Mononuclear cell (primary cell): Measurements from ENCODE around the gene NCKAP5. TPM values are rescaled to one million over a fixed set of nuclear protein-coding genes. Genes with fewer than 3 reads are reported as not detected.

Experiments
- H3K27me3 ChIP-seq: 2 replicates; pipeline ENCODE4 v1.6.0; 2011; ENCODE audit warnings: low read length, control low read depth; ENCODE audit not compliant: insufficient read depth
- H3K4me1 ChIP-seq: 2 replicates; pipeline ENCODE4 v1.5.1; 2011; ENCODE audit warnings: mild to moderate bottlenecking, low read length, control low read depth; ENCODE audit not compliant: insufficient read depth
- H3K4me3 ChIP-seq: 2 replicates; pipeline ENCODE4 v1.5.1; 2011; ENCODE audit warnings: mild to moderate bottlenecking, low read length, moderate library complexity
- H3K9me3 ChIP-seq: 2 replicates; pipeline ENCODE4 v1.5.1; 2011; ENCODE audit warnings: low read depth, mild to moderate bottlenecking, control low read depth, low read length
- total RNA-seq: library from RNA; depleted of rRNA; stranded (reverse); fragments of >200 nt; gene quantifications from one replicate; pipeline ENCODE4 v1.2.3, GENCODE V29; 2012

The NCKAP5 gene
- total RNA-seq, 1 donor, result under 0.01 TPM

DNA sequence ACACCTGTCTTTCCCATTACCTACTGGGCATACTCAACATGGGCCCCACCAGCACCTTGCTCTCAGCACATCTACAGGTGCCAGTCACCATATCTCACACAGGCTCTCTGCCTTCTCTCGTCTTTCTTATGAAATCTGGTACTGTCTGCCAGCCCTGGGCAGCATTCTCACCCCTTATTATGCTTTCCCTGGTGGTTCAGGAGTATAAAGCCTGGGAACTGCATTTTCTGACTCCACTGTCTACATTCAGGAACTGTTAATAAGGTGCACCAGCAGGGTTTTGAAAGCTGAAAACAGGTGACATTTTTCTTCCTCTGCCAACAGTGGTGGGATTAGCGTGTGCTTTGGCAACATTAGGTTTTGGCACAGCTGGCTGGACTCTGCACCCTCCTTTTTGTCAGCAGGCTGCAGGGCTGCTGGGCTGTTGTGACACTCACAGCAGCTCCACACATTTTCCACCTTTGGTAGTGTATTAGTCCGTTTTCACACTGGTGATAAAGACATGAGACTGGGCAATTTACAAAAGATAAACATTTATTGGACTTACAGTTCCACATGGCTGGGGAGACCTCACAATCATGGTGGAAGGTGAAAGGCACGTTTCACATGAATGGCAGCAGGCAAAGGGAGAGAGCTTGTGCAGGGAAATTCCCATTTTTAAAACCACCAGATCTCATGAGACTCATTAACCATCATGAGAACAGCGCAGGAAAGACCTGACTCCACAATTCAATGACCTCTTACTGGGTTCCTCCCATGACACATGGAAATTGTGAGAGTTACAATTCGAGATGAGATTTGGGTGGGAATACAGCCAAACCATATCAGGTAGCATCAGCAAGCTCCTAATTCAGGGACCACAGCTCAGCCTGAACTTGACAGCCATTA, 555.2 kb downstream of the NCKAP5 start:
- Histone ChIP-seq H3K9me3 (no peaks in the 10 kb centered on the region), H3K27me3 (no peaks in the 10 kb centered on the region), H3K4me1 (no peaks in the 10 kb centered on the region)

DNA sequence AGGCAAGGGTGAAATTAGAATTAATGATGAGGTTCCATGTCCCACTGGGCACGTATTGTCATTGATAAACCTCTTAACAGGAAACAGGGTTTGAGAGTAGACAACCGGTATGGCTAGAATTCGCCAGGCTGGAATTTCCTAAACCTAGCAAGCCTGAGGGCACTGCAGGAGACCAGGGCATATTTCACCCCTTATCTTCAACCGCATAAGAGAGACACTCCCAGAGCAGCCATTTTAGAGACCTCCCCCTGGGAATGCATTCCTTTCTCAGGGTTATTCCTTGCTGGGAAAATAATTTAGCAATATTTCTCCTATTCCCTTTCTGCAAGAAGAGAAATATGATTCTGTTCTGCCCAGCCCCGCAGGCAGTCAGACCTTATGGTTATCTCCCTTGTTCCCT, 563.6 kb downstream of the NCKAP5 start:
- no peak overlapping the region for H3K4me3 ChIP-seq
- H3K4me1 ChIP-seq, result no peaks in the 10 kb centered on the region
- H3K27me3 ChIP-seq, result no peaks in the 10 kb centered on the region
- peaks cover 15% of the 10 kb centered on the region for H3K9me3 ChIP-seq

More for the DNA sequence above, 555.2 kb downstream of the NCKAP5 start:
- no peak overlapping the region for H3K4me3 ChIP-seq

DNA sequence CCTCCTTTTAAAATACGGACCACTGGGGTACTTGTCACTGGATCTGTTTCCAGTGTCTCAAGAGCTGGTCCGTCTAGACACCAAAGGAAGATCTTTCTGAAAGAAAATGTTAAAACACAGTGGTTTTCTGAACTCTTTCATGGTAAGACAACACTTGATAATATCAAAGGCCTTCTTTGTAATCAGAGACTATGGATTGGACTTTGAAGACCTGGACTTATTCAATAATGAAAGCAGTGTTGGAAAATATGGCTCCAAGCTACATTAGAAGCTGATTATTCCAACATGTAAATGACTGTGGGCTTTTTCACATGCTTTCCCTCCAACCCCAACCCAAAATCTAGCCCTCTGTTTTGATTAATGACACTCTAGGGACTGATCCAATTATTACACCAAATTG, 568.8 kb downstream of the NCKAP5 start:
- no peaks in the 10 kb centered on the region for H3K27me3 ChIP-seq
- no peaks in the 10 kb centered on the region for H3K4me1 ChIP-seq
- no peak overlapping the region for H3K4me3 ChIP-seq
- H3K9me3 ChIP-seq, result peaks cover 15% of the 10 kb centered on the region

DNA sequence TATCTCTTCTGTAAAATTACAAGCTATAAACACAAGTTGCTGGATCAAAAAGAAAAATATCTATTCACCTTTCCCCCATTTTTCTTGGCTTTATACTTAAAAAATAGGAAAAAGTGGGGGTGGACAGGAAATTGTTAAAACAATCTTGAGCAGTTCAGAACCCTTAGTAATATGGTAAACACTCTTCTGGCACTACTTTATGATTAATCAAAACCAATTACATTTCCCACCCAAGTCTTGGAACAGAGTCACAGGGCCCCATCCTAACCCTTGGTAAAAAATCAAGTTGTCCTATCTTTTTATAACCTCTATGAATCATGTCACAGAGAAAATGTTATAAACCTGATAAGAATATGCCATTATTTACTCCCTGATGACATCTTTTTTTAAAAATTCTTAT, 570.0 kb downstream of the NCKAP5 start:
- Histone ChIP-seq H3K9me3 (peaks cover 7% of the 10 kb centered on the region), H3K4me3 (no peak overlapping the region), H3K27me3 (no peaks in the 10 kb centered on the region), H3K4me1 (no peaks in the 10 kb centered on the region)

DNA sequence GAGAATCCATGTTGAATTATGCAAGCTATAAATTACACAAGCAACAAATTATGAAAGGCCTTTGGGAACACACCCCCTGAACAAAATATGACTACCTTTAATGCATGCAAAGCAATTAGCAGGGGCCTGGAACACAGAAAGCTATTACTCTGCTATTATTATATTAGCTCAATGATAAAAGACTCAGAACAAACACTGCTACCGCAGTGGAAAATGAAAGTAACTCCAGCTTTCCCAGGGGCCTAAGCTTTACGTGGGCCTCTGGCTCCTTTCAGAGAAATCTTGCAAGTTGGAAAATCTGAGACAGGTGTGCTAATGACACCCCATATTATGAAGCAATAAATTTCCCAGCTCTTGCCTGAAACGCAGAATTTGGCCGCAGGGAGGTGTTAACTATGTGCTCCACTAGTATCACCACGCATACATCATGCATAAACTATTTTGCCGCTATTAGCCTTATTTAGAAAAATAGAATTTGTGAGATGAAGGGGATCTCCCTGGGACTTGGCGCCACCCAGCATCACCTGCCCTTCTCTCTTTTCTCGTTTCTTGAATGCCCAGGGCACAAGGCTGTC, 576.7 kb downstream of the NCKAP5 start:
- Histone ChIP-seq H3K27me3 (no peaks in the 10 kb centered on the region), H3K9me3 (no peaks in the 10 kb centered on the region), H3K4me3 (no peak overlapping the region), H3K4me1 (no peaks in the 10 kb centered on the region)

DNA sequence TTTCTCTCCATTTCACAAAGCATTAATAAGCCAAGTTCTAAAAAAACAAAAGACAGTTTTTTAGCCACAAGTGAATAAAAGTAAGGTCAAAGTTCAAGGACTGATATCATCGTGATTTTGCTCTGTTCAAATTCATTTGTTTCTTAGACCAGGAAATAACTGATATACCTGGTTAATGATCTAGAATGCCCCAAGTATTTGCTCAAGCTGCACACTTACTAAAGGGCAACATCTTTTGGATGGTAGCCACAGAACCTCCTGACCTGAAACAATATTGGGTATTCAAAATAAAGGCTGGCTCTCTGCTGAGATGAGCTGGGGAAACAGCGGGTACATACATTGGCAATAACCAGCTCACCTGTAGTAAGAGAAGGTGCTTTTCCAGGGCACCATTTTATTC, 583.5 kb downstream of the NCKAP5 start:
- H3K27me3 ChIP-seq, result no peaks in the 10 kb centered on the region
- H3K9me3 ChIP-seq, result no peaks in the 10 kb centered on the region
- H3K4me1 ChIP-seq, result no peaks in the 10 kb centered on the region
- no peak overlapping the region for H3K4me3 ChIP-seq

DNA sequence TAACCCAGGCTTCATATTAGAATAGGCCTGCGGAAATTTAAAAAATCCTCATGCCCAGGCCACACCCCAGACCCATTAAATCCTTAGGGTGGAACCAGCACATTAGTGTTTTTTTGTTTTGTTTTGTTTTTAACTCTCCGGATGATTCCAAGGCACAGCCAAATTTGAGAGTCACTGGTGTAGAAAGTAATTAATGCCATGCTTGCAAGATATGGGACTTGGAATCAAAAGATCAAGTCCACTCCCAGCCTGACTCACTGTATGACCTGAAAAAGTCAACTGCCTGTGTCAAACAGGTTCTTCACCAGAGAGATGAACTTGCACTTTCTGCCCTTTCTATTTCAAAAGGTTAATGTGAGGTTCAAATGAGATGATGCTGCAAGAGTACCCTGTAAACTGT, 588.0 kb downstream of the NCKAP5 start:
- Histone ChIP-seq H3K27me3 (no peaks in the 10 kb centered on the region), H3K9me3 (no peaks in the 10 kb centered on the region), H3K4me3 (no peak overlapping the region), H3K4me1 (no peaks in the 10 kb centered on the region)

DNA sequence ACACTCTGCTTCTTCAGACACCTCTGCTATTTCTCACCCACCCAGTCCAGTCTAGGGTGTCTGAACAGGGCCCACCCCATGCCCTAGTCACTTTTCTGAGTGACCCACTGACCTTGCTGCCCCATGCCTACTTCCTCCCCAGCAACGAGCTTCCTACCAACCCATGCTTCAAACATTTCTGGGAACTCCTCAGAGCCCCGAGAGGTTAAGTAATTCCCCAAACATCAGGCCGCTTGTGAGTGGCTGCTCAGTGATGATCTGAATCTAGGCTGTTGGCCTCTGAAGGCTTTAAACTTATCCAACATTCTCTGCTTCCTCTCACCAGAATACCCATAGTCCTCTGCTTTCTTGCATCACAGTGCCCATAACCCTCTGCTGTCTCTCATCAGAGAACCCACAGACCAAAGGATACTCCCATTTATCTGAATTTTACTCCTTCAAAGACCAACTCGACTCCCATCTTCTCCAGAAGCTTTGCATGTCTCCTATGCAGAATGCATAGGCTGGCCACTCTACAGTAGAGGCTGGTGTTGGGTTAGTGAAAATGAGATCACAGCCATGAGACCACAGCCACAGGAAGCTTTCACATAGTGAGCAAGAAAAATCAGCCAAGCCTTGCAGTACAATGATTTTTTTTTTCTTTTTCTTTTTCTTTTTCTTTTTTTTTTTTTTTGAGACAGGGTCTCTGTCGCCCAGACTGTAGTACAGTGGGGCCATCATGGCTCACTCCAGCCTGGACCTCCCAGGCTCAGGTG, 588.7 kb downstream of the NCKAP5 start:
- Histone ChIP-seq H3K9me3 (no peaks in the 10 kb centered on the region), H3K4me1 (no peaks in the 10 kb centered on the region), H3K4me3 (no peak overlapping the region), H3K27me3 (no peaks in the 10 kb centered on the region)

DNA sequence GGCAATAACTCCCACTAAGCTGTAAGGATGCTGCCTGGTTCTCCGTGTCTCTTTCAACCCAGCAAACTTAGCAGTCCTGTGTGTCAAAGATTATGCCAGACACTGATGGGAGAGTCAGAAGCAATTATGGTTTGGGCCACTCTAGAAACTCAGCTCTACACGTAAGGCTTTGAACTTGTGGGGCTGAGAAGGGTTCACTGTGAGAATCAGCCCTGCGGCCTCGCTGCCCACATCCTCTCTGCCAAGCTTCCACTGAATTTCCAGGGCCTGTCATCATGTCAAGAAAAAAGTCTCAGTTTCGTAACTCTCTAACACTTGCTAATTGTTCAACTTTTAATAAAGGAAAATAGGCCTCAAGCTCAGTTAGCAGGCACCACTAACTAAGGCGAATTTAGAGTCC, 589.4 kb downstream of the NCKAP5 start:
- Histone ChIP-seq H3K4me3 (no peak overlapping the region), H3K9me3 (no peaks in the 10 kb centered on the region)

DNA sequence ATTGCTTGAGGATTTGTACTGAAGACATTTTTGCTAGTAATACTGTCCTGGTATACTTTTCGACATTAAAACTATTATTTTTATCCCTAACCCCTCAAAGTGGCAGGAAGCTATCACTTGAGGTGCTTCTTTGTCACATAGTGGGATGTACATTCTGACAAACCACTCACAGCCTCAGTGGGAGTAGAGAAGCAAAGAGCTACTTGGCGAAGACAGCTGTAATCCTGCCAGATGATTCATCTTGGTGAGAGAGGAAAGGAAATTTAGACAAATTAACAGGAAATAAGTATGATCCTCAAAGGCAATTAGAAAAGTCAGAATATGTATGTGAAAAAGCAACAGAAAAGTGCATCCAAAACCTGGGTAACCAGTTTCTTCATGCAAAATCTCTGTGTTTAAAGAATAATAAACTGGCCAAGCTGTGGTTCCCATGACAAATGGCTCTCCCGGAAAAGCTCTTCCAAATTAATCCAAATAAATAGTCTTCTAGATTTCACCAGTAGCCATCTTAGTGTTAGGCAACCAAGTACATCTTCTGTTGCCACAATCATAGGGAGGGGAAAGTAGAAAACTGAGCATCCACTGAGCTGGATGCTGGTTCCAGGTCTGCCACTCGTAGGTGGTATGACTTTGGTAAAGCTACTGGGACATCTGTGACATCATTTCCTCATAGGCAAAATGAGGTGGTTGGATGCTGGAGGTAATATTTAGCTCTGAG, 590.3 kb downstream of the NCKAP5 start:
- Histone ChIP-seq H3K9me3 (no peaks in the 10 kb centered on the region), H3K4me3 (no peak overlapping the region), H3K27me3 (no peaks in the 10 kb centered on the region), H3K4me1 (no peaks in the 10 kb centered on the region)

More for the DNA sequence above, 589.4 kb downstream of the NCKAP5 start:
- Histone ChIP-seq H3K4me1 (no peaks in the 10 kb centered on the region), H3K27me3 (no peaks in the 10 kb centered on the region)

DNA sequence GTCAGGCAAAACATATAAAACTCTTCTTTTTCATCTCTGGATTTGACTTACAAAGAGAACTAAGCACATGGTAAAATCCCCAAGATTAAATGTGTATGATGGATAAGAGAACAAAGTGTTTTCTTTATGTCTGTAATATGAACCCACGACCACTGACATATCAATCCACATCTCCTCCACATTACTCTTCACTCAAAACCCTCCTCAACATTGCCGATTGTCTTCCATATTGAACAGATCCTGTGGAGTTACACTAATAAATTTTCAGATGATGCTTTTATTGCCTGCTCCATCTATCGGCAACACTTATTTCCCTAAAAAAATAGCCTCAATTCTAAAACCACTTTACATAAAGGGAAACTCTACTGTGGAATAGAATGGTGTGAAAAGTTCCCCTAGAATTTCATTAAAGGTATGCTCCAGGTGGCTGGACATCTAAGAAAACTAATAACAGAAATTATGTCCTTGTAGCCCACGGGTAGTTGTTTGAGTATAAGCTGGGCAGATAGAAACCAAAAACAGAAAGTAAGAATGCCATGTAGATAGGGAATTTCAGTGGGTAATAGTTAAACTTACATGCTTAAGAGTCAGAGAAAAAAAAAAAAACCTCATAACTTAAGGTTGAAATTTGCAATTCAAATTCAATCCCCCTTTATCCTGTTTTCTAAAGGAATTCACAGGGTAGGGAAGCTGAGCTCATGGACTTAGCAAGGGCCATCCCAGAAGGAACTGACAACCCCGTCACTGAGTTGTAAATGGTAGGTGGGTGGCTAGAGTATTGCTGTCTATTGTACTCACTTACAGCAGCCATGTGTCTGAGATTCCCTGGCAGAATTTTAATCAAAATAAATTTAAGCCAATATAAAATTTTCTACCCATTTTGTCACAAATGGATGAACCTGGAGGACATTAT, 592.8 kb downstream of the NCKAP5 start:
- no peaks in the 10 kb centered on the region for H3K4me1 ChIP-seq
- no peak overlapping the region for H3K4me3 ChIP-seq
- no peaks in the 10 kb centered on the region for H3K9me3 ChIP-seq

DNA sequence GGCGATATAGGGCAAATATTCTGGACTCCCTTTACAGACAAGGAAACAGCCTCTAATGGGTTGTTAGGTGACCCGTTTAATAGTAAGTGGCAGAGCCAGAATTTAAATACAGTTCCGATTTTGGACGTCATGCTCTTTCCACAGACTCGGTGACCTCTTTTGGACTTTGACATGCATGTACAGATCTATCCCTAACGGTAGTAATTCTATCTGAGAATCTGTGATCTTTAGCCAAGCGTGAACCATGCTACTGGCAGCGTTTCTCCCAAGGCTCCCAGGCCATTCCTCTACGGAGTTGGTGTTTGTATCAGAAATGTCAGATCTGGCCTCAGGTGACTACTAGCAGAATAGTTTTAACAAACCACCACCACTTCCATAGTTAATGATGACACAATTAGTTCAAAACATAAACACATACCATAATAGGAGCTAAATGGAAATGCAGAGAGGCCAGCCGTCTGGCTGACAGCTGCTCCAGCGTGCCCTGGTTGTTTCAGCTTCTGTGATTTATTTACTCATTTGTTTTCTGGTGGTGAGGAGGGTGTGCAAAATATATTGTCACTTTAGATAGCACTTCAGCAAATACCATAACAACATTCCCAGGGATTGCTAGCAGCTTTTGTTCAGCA, 593.7 kb downstream of the NCKAP5 start:
- no peaks in the 10 kb centered on the region for H3K9me3 ChIP-seq
- no peaks in the 10 kb centered on the region for H3K27me3 ChIP-seq
- no peak overlapping the region for H3K4me3 ChIP-seq
- H3K4me1 ChIP-seq, result no peaks in the 10 kb centered on the region

More for the DNA sequence above, 592.8 kb downstream of the NCKAP5 start:
- no peaks in the 10 kb centered on the region for H3K27me3 ChIP-seq

DNA sequence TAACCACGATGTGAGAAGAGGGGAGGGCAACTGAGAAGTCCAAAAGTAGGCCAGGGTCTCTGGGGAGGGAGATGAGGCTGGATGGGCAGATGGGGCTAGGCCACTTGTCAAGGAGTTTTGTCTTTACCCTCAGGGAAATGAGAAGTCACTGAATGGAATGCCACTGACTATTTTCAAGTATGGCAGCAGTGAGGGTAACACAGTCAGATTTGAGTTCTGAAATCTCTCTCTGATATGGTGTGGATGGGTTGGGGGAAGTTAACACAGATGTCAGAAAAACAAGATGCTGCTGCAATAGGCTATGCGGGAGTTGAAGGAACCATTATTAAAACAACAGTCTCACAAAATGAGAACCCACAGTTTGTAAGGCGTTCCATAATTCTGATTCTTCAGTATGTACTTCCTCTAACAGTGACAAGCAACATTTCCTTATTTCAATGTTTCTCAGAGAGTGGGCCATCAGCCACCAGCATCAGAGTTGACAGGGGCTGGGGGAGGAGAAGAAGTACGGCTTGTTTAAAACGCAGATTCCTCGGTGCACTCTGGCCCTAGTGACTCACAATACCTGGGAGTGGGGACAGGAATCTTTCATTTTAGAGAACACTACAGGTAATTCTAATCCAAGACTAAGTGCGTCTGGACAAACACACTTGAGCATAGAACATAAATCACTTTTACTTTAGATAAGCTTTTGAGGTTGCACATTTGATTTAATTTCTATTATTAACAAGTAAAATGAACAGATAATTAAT, 596.8 kb downstream of the NCKAP5 start:
- H3K4me1 ChIP-seq, result no peaks in the 10 kb centered on the region
- no peak overlapping the region for H3K4me3 ChIP-seq
- H3K9me3 ChIP-seq, result no peaks in the 10 kb centered on the region
- H3K27me3 ChIP-seq, result no peaks in the 10 kb centered on the region
